Mammary epithelial cell (primary cell): ENCODE results near the gene SHISA5.

Source experiments
- CTCF ChIP-seq, 2 donors: IDR thresholded peaks in 1 of 2; conservative IDR thresholded peaks in 1 of 2; 2 replicates each; pipeline ENCODE4 v1.5.1; 2011 to 2012; ENCODE audit warnings: inconsistent platforms in 2 of 2, low read length in 2 of 2, mild to moderate bottlenecking in 2 of 2, control low read depth in 1 of 2, low read depth in 1 of 2; ENCODE audit not compliant: insufficient read depth in 1 of 2; ENCODE audit errors: extremely low read depth in 1 of 2
- EZH2 ChIP-seq: IDR thresholded peaks from 2 replicates; pipeline ENCODE4 v1.6.1; 2012; ENCODE audit warnings: low read length, inconsistent platforms, borderline replicate concordance

- no peak for TF ChIP-seq CTCF (conservative IDR thresholded peaks at IDR 0.05 in 1 of 2, IDR thresholded peaks at IDR 0.05 in 1 of 2; ENCODE audit: extremely low read depth in 1 of 2, insufficient read depth in 1 of 2, low read depth in 1 of 2, low read length in 2 of 2)
- no peak for TF ChIP-seq EZH2
These were observed 43.5 kb downstream of the SHISA5 start for GRCh38 chr3:48460517-48460902.
